Upper lobe of right lung (tissue), 1 donor: ENCODE measurements around the gene SPINDOC. TPM values are rescaled to one million over a fixed set of nuclear protein-coding genes. Genes with fewer than 3 reads are reported as not detected.

Experiments used
- ATAC-seq: fragments of 200-7000 bp; cut with Tn5 transposase; one replicate; pipeline ENCODE4 v1.9.1; 2020; ENCODE audit warnings: mild to moderate bottlenecking, moderate library complexity
- DNase-seq: peaks from one replicate; pipeline ENCODE4 v3.0.0-alpha.2; 2020
- H3K27ac ChIP-seq: fragments of 200-600 bp; one replicate; pipeline ENCODE4 v1.8.0; 2022
- H3K27me3 ChIP-seq: fragments of 200-600 bp; one replicate; pipeline ENCODE4 v1.8.0; 2022; ENCODE audit warnings: mild to moderate bottlenecking
- H3K36me3 ChIP-seq: fragments of 200-600 bp; one replicate; pipeline ENCODE4 v1.8.0; 2022
- H3K4me1 ChIP-seq: fragments of 200-600 bp; one replicate; pipeline ENCODE4 v1.8.0; 2022
- H3K4me3 ChIP-seq: fragments of 200-600 bp; one replicate; pipeline ENCODE4 v1.8.0; 2022; ENCODE audit warnings: mild to moderate bottlenecking
- H3K9me3 ChIP-seq: fragments of 200-600 bp; one replicate; pipeline ENCODE4 v1.8.0; 2022
- intact Hi-C: fragments of 100-400 bp; cut with DNase I; formaldehyde crosslinking; loops from one replicate; pipeline ENCODE4 v1.11.0; 2022
- total RNA-seq: library from RNA; stranded (reverse); fragmentation: NEBNext Ultra II Directional; extraction: Animal tissue kit (Norgen Biotek cat#: 25700); gene quantifications from one replicate; pipeline ENCODE4 v1.2.1, GENCODE V29; 2021
- TF ChIP-seq, protein P1 (sequence below): fragments of 200-600 bp; IDR thresholded peaks from one replicate; pipeline ENCODE4 v1.8.0; 2022; ENCODE audit warnings: antibody characterized with exemption
- donor health status: DM: no; HTN: yes; CAD: no; lungs with severe emphysema.

Gene SPINDOC
- total RNA-seq, 1 donor from 2014 or later, result 20.3 TPM

- Histone ChIP-seq H3K27ac (peak overlapping the region; percentile 47), H3K36me3 (no peaks in the 10 kb centered on the region), H3K27me3 (no peaks in the 10 kb centered on the region), H3K9me3 (no peaks in the 10 kb centered on the region), H3K4me3 (no peak overlapping the region), H3K4me1 (no peaks in the 10 kb centered on the region)
- TF ChIP-seq, protein P1, sequence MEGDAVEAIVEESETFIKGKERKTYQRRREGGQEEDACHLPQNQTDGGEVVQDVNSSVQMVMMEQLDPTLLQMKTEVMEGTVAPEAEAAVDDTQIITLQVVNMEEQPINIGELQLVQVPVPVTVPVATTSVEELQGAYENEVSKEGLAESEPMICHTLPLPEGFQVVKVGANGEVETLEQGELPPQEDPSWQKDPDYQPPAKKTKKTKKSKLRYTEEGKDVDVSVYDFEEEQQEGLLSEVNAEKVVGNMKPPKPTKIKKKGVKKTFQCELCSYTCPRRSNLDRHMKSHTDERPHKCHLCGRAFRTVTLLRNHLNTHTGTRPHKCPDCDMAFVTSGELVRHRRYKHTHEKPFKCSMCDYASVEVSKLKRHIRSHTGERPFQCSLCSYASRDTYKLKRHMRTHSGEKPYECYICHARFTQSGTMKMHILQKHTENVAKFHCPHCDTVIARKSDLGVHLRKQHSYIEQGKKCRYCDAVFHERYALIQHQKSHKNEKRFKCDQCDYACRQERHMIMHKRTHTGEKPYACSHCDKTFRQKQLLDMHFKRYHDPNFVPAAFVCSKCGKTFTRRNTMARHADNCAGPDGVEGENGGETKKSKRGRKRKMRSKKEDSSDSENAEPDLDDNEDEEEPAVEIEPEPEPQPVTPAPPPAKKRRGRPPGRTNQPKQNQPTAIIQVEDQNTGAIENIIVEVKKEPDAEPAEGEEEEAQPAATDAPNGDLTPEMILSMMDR, result no peak
- intact Hi-C loops, result no loop called here
- ATAC-seq (peak; percentile 76), DNase-seq (no peak)
Measured at GRCh38 chr11:63783925-63784592, 29.2 kb upstream of the SPINDOC start.

GRCh38 chr11:63785823-63786222, 27.4 kb upstream of the SPINDOC start:
- TF ChIP-seq, protein P1, result no peak
- Histone ChIP-seq H3K36me3 (no peaks in the 10 kb centered on the region), H3K9me3 (no peaks in the 10 kb centered on the region), H3K4me3 (no peak overlapping the region), H3K27ac (no peak overlapping the region), H3K4me1 (no peaks in the 10 kb centered on the region), H3K27me3 (no peaks in the 10 kb centered on the region)
- ATAC-seq (no peak), DNase-seq (no peak)
- intact Hi-C loops, result no loop called here

DNA sequence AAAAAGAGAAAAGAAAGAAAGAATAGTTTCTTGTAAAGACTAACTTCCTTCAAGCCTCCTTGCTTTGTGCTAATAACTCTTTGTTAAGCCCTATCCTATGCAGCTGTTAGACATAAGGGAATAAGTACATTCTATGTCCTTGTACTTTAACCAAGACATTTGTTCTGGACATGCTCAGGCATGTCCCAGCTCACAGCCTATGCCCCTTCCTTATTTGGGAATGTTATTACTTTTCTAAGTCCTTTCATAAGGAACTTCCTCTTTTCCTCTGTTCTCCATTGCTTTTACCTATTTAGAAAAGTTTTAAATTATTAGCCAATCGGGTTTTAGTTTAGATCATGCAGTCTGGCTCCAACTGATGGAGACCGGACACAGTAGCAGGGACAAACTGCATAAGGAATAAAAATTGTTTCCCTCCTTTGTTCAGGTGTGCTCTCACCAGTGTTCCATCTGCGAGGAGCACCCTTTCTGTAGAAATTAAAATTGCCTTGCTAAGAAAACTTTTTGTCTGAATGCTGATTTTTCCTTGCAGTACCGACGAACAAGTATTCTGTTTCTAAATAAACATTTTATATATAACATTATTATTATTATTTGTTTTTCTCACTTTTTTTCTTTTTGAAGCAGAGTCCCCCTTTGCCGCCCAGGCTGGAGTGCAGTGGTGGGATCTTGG, 21.6 kb upstream of the SPINDOC start:
- no peak for ATAC-seq
- TF ChIP-seq, protein P1, result no peak
- no peaks in the 10 kb centered on the region for H3K36me3 ChIP-seq
- no peak overlapping the region for H3K4me3 ChIP-seq
- peaks cover 9% of the 10 kb centered on the region for H3K9me3 ChIP-seq
- no peaks in the 10 kb centered on the region for H3K27me3 ChIP-seq
- no peak for DNase-seq
- H3K27ac ChIP-seq, result no peak overlapping the region
- H3K4me1 ChIP-seq, result no peaks in the 10 kb centered on the region
- intact Hi-C loops, result no loop called here

DNA sequence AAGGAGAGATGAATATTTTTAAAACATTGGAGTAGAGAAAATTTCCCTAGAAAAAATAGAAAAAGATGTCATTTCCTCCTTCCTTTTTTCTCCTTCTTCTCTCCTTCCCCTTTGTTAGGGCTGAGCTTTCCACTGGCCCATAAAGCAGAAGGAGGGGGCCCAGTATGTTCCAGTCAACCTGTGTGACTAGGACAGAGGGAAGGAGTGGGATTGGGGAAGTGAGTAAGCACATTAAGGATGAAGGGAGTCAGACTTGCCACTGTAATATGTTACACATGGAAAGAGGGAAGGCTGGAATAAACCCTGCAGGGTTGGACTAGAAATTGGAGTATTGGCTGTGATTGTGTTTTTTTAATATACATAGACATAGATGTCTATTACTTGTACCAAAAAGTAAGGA, 20.1 kb upstream of the SPINDOC start:
- TF ChIP-seq, protein P1, result no peak
- Histone ChIP-seq H3K36me3 (no peaks in the 10 kb centered on the region), H3K4me1 (no peaks in the 10 kb centered on the region), H3K4me3 (no peak overlapping the region), H3K27ac (no peak overlapping the region), H3K9me3 (peaks cover 9% of the 10 kb centered on the region), H3K27me3 (no peaks in the 10 kb centered on the region)
- intact Hi-C loops, result no loop called here
- DNase-seq, result no peak
- peak; percentile 85 for ATAC-seq

GRCh38 chr11:63795066-63795465, 18.2 kb upstream of the SPINDOC start:
- intact Hi-C loops, result no loop called here
- Histone ChIP-seq H3K27me3 (no peaks in the 10 kb centered on the region), H3K4me1 (no peaks in the 10 kb centered on the region), H3K36me3 (no peaks in the 10 kb centered on the region), H3K4me3 (no peak overlapping the region), H3K9me3 (peaks cover 9% of the 10 kb centered on the region), H3K27ac (no peak overlapping the region)
- TF ChIP-seq, protein P1, result no peak
- ATAC-seq, result no peak
- no peak for DNase-seq
